ENCODE measurements around the gene ANKRD6.

The ANKRD6 gene

DNA sequence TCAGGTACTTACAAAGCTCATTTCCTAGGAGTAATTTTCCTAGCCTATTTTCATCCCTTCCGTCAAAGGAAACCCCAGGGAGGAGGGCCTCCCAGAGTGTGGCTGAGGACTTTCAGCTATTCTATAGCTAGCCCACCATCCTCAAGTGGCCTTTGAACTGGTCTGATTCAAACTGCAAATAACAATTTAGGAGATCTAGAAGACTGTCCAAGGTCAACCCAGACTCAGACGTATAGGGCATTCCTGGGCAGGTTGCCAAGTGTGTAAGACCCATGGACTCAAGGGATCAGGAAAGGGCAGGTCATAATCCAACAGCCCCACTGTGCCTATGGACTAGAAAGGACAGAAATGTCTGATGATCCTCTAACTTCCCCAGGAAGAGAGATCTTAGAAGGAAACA lies 18.7 kb upstream of the ANKRD6 start:
- DNase-seq = no peak

- no peak for DNase-seq
Observed at GRCh38 chr6:89415185-89415584, 17.8 kb upstream of the ANKRD6 start.

DNA sequence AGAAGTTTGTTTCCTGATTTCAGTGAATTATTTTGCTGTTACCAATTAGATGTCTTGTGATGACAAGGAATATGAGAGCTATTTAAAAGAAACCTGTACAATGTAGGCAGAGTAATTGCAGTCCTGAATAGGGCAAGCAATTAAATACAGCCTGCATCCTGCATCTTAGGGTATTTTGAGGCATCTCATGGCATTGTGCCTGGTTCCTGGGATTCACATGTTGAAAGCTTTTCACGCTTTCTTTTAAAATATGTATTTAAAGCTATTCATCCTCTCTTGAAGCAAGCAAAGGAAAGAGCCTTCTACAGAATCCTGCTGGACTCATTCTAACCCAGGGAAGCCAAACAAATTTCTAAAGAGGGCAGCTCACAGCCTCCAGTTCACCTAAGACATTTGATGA lies 16.2 kb upstream of the ANKRD6 start:
- no peak for DNase-seq

DNA sequence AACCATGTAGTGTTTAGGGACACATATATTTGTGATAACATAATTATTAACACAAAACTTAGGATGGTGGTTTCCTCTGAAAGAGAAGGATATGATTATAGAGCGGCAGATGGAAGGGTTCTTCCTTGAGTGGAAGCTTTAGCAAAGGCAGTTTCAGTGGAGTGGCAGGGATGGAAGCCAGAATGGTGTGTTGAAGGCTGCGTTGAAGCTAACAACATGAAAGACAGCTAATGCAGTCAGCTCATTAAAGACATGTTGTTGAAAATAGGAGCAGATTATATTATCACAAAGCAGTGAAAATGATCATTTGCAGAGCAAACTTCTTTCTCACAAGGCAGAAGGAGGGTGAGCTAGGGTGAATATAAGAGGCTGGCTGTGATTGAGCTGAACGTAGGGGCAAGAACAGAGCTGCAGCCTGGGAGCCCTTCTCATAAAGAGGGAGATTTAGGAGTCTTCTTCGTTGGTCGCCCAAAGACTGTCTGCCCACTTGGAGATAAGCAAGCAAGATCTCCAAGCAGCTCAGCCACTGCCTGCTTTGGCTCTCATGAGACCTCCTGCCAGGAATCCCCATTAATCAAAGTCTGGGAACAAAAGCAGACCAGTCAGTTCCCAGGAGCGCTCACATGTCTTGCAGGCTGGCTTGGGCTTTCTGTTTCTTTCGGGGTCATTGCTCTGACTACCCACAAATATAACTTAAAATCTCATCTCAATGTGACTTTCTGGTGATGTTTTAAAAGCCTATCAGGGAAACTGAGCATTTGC lies 2.6 kb upstream of the ANKRD6 start:
- no peak for DNase-seq

- peak; percentile 34 for DNase-seq
Observed at GRCh38 chr6:89433252-89434149, 549 bp downstream of the ANKRD6 start.

DNA sequence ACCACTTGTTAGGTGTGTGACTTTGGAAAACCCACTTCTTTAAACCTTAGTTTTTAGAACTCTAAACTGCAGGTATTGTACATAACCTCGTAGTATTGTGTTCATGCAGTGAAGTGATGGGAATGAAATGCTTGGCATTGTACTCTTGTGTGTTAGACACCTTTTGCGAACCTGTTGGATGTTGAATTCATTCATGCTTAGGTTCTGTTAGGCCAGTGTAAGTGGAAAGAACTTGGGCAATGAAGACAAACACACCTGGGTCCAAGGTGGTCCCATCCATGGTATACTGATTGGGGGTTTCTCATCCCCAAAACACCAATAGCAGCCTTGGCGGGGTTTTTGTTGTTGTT lies 1.2 kb downstream of the ANKRD6 start:
- DNase-seq = no peak

DNA sequence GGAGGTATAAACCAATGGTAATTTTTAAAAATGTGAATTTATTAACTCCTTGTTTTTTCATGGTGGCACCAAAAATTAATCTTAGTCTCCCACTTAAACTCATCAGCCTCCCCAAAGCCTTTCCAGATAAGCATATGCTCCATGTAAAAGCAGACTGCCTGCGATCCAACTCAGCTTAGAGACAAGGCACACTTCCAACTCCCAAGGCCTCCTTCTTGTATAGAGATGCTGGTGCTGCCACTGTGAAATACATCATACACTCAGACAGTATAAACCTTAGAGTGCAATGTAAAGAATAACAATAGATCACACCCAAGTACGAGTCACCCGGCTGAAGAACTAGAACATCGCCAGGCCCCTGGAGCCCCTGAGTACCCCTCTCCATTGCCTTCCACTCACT lies 2.0 kb downstream of the ANKRD6 start:
- no peak for DNase-seq

DNA sequence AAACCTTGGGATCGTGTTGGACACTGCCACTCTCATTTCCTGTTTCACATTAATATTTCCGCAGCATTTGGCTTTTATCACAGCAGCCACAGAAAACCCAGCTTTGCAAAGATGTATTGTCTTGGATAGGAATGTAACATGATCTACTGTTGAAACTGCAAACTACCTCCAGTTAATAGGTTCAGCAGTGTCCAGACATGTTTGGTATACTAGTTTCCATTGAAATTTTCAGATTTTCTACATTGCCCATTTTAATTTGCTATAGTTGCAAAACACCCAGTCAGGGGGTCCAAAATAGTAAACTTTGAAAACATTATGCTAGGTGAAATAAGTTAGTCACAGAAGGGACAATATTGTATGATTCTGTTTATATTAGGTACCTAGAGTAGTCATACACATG lies 3.3 kb downstream of the ANKRD6 start:
- DNase-seq = no peak

GRCh38 chr6:89438248-89438647 lies 5.3 kb downstream of the ANKRD6 start:
- no peak for DNase-seq

- DNase-seq = no peak
Observed at GRCh38 chr6:89439014-89439413, 6.1 kb downstream of the ANKRD6 start.

GRCh38 chr6:89440200-89440599 lies 7.2 kb downstream of the ANKRD6 start:
- no peak for DNase-seq

- DNase-seq = no peak
Observed at GRCh38 chr6:89443658-89444057, 10.7 kb downstream of the ANKRD6 start.

GRCh38 chr6:89449193-89449592 lies 16.2 kb downstream of the ANKRD6 start:
- DNase-seq = no peak

DNA sequence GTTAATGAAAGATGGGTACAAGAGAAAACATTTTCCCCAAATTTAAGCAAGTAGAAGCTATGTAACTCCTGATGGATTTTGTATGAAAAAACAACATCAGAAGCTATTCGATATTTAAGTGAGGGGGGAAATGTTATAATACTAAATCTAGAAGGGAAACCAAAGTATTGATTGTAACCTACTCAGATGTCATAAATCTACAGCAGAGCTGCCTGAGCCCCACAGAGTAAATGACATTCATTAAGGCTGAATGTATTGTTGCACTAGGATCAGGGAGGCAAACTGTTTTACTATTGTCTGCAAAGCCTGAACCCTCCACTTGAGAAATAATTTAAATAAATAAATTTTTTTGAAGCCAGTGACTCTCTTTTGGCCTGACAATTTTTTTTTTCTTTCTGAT lies 19.3 kb downstream of the ANKRD6 start:
- DNase-seq = no peak

DNA sequence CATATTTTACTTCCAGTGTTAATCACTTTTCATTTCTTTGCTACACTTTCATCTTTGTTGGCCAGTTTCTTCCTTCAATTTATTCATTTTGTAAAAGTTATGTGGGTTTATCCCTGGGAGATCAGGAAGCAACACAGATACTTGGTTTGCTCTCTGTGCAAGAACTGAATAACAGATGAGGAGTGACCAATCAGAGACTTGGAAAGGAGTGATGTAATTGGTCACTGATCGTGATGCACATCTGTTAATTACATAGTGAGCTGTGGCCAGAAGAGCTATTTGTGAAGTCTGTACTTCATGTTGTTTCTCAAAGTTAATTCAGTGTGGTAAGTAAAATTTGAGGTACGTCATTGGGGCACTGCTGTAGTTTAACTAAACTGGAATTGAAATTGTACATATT lies 21.3 kb downstream of the ANKRD6 start:
- no peak for DNase-seq

- DNase-seq = no peak
Observed at GRCh38 chr6:89458704-89459103, 25.8 kb downstream of the ANKRD6 start.

GRCh38 chr6:89459501-89459900 lies 26.5 kb downstream of the ANKRD6 start:
- no peak for DNase-seq

- DNase-seq = no peak
Observed at GRCh38 chr6:89460713-89461112, 27.8 kb downstream of the ANKRD6 start.

DNA sequence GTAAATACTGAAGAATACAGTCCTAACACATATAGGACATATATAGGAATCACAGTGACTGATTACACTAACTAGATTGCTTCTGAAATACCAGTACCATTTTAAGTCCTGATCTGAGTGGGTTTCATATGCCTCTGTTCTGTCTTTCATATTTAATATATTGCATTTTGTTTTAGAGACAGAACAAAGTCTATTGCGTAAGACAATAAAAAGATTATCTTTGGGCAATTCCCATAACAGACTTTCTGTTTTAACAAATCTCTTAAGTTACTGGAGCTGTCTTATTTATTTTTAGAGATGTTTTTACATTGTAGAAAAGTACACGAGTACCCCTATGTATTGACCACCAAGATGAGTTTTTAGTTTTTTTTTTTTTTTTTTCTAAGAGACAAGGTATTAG lies 29.6 kb downstream of the ANKRD6 start:
- no peak for DNase-seq

- DNase-seq = no peak
Observed at GRCh38 chr6:89464295-89464694, 31.3 kb downstream of the ANKRD6 start.

- no peak for DNase-seq
Observed at GRCh38 chr6:89467437-89467836, 34.5 kb downstream of the ANKRD6 start.

- no peak for DNase-seq
Observed at GRCh38 chr6:89468998-89469397, 36.0 kb downstream of the ANKRD6 start.

DNA sequence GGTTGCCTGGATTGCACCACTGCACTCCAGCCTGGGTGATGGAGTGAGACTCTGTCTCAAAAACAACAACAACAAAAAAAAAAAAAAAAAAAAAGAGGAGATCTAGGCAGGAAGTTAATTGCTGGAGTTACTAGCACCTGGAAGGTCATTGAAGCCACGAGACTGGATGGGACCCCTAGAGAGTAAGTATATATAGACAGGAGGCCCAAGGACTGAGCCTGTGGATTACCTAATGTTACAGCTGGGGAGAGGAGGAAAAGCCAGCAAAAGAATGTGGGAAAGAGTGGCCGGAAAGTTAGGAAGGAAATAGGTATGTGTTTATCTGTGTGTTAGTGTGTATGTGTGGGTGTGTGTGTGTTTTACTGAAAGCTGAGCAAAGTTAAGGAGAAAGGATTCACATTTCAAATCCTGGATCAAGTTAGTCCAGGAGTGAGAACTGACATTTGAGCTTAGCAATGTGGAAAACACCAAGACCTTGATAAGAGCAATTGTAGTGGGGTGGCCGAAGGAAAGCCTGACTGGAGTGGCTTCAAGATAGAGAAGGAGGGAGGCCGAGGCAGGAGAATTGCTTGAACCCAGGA lies 38.4 kb downstream of the ANKRD6 start:
- DNase-seq = no peak

GRCh38 chr6:89475101-89475500 lies 42.1 kb downstream of the ANKRD6 start:
- DNase-seq = no peak

Data from midbrain (tissue), 1 donor.